A673 (cell line): ENCODE measurements around the gene DFFB. TPM values are rescaled to one million over a fixed set of nuclear protein-coding genes. Genes with fewer than 3 reads are reported as not detected.

Experiments
- BruUV-seq: library from RNA; stranded (reverse); fragments of 400-500 nt; replicated peaks from 2 replicates; lab custom pipeline; 2021; lab: Mats Ljungman, UMichigan
- CTCF ChIA-PET: fragments of 300-600 bp; sonication (Branson Sonifier 250); formaldehyde crosslinking; loops from one replicate; lab custom pipeline; 2022; ENCODE audit warnings: antibody characterized with exemption; lab: Charles Lee
- POLR2A ChIA-PET: fragments of 300-600 bp; sonication (Branson Sonifier 250); formaldehyde crosslinking; loops from one replicate; lab custom pipeline; 2022; ENCODE audit warnings: antibody characterized with exemption; ENCODE audit not compliant: low non-redundant PET; lab: Charles Lee
- DNase-seq: peaks from one replicate; pipeline ENCODE4 v3.0.0-alpha.2; 2015; ENCODE audit warnings: low spot score
- H3K27ac ChIP-seq: fragments of 200-600 bp; sonication (generic); 2 replicates; pipeline ENCODE4 v1.5.1; 2016; ENCODE audit warnings: mixed run types, low read depth, mild to moderate bottlenecking, mixed read lengths, antibody characterized with exemption, low read length; ENCODE audit not compliant: poor library complexity, severe bottlenecking
- H3K27me3 ChIP-seq: fragments of 200-600 bp; sonication (generic); replicated peaks from 2 replicates; pipeline ENCODE4 v1.6.1; 2017; ENCODE audit warnings: mixed run types, low read depth, mild to moderate bottlenecking, mixed read lengths, antibody characterized with exemption, low read length; ENCODE audit not compliant: insufficient read depth, poor library complexity
- H3K36me3 ChIP-seq: fragments of 200-600 bp; sonication (generic); 2 replicates; pipeline ENCODE4 v1.6.1; 2016; ENCODE audit warnings: mixed run types, mild to moderate bottlenecking, mixed read lengths, antibody characterized with exemption, low read length; ENCODE audit not compliant: insufficient read depth, poor library complexity, severe bottlenecking
- H3K4me1 ChIP-seq: fragments of 200-600 bp; sonication (generic); 2 replicates; pipeline ENCODE4 v1.6.1; 2017; ENCODE audit warnings: mixed run types, mild to moderate bottlenecking, mixed read lengths, antibody characterized with exemption, low read length; ENCODE audit not compliant: insufficient read depth, poor library complexity, severe bottlenecking
- H3K4me3 ChIP-seq: fragments of 200-600 bp; sonication (generic); 2 replicates; pipeline ENCODE4 v1.5.1; 2016; ENCODE audit warnings: low read depth, mixed run types, mild to moderate bottlenecking, mixed read lengths, low read length; ENCODE audit not compliant: poor library complexity, severe bottlenecking
- H3K9me3 ChIP-seq: fragments of 200-600 bp; sonication (generic); 2 replicates; pipeline ENCODE4 v1.6.1; 2016; ENCODE audit warnings: mixed run types, low read depth, mild to moderate bottlenecking, mixed read lengths, antibody characterized with exemption, low read length; ENCODE audit not compliant: poor library complexity, severe bottlenecking
- CTCF ChIP-seq: fragments of 300-800, 200-600 bp; sonication (generic); conservative IDR thresholded peaks from 2 replicates; pipeline ENCODE4 v1.5.1; 2017; ENCODE audit warnings: low read depth, mild to moderate bottlenecking, antibody characterized with exemption, low read length, moderate library complexity, mixed read lengths
- EZH2 ChIP-seq: fragments of 200-600 bp; sonication (generic); IDR thresholded peaks from 2 replicates; pipeline ENCODE4 v1.6.1; 2017; ENCODE audit warnings: borderline replicate concordance, low read depth, mild to moderate bottlenecking, mixed read lengths, antibody characterized with exemption, low read length; ENCODE audit not compliant: poor library complexity, severe bottlenecking
- intact Hi-C: fragments of 100-400 bp; cut with micrococcal nuclease; formaldehyde crosslinking; loops from one replicate; pipeline ENCODE4 v1.10.0; 2022; ENCODE audit not compliant: unreplicated experiment
- total RNA-seq: library from RNA; stranded (reverse); gene quantifications from 2 replicates; pipeline ENCODE4 v1.2.3, GENCODE V29; 2021

Gene DFFB
- total RNA-seq, 1 experiment from 2014 or later, result 8.9 TPM

- no TSS peak for BruUV-seq
- TF ChIP-seq CTCF (no peak), EZH2 (no peak)
- POLR2A ChIA-PET, result no interaction called here
- Histone ChIP-seq H3K4me1 (peaks cover 12% of the 10 kb centered on the region), H3K9me3 (peaks cover 7% of the 10 kb centered on the region), H3K4me3 (no peak overlapping the region), H3K36me3 (no peaks in the 10 kb centered on the region), H3K27ac (no peak overlapping the region), H3K27me3 (no peaks in the 10 kb centered on the region)
- DNase-seq, result no peak
- CTCF ChIA-PET, result no interaction called here
- intact Hi-C loops, result no loop called here
Measured at GRCh38 chr1:3903141-3904005, 46.1 kb downstream of the DFFB start.

GRCh38 chr1:3904006-3904842 is 46.9 kb downstream of the DFFB start:
- no peaks in the 10 kb centered on the region for H3K36me3 ChIP-seq
- ChIA-PET CTCF (no interaction called here), POLR2A (no interaction called here)
- no peak for TF ChIP-seq EZH2
- no peak for TF ChIP-seq CTCF
- peaks cover 12% of the 10 kb centered on the region for H3K4me1 ChIP-seq
- intact Hi-C loops, result no loop called here
- no peak overlapping the region for H3K4me3 ChIP-seq
- H3K27me3 ChIP-seq, result no peaks in the 10 kb centered on the region
- H3K9me3 ChIP-seq, result no peaks in the 10 kb centered on the region
- BruUV-seq, result no TSS peak
- H3K27ac ChIP-seq, result no peak overlapping the region
- no peak for DNase-seq

GRCh38 chr1:3904843-3905185 is 47.5 kb downstream of the DFFB start:
- TF ChIP-seq EZH2 (no peak), CTCF (no peak)
- intact Hi-C loops, result loop anchor here (5.0 kb wide), 1 partner anchor 1837 kb away; no protein-coding TSS in a partner anchor
- no peak for DNase-seq
- Histone ChIP-seq H3K4me1 (peaks cover 12% of the 10 kb centered on the region), H3K36me3 (no peaks in the 10 kb centered on the region), H3K27ac (no peak overlapping the region), H3K9me3 (no peaks in the 10 kb centered on the region), H3K27me3 (peaks cover 2% of the 10 kb centered on the region), H3K4me3 (no peak overlapping the region)
- CTCF ChIA-PET, result no interaction called here
- POLR2A ChIA-PET, result no interaction called here
- no TSS peak for BruUV-seq
